HG03097 (cell line): Measurements from ENCODE around the gene PSPH.
A peak's percentile ranks its signal among the peaks of the same experiment; 100 is the strongest.
"Not testable (repeated sequence)": the region's sequence is repeated elsewhere in the genome, so short reads cannot be mapped to it uniquely, and the experiment has no call there.

ENCODE experiments used
- ATAC-seq: cut with Tn5 transposase; IDR thresholded peaks from one replicate; pipeline ENCODE4 v1.9.1; 2021; ENCODE audit not compliant: unreplicated experiment, low FRiP score

The PSPH gene

DNA sequence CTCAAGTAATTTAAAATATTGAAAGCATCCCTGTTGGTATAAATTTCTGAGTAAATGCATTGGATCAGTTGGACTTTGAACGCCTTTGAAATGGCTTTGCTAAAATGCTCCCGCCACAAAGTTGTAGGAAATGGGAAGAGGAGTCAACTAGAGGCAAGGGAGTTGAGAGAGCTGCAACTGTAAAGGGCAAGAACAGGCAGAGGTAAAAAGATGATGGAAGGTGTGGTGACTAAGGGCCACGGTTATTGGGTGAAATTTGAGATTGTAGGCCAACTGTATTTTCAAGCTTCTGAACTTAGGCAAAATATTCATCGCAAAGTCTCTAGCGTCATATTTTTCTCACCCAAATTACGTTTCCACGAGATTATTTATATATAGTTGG lies 12.2 kb upstream of the PSPH start:
- no peak for ATAC-seq

DNA sequence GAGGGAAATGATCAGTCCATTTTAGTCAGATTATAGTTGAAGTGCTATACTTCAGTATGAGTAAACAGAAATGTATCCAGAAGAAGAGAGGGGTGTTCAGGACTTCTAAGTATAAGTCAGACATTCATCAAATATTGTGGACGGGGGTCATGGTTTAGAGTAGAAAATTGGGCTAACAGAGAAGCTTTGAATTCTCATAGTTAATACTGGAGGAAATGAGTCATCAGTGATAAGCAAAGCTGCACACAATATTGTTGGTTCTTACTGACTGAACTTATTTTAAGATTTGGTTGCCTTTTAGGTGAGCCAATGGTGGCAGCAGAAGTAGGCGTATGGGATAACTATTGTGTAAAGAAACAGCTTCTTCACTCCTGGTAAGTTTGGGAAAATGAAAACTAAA lies 11.1 kb upstream of the PSPH start:
- ATAC-seq, result no peak

DNA sequence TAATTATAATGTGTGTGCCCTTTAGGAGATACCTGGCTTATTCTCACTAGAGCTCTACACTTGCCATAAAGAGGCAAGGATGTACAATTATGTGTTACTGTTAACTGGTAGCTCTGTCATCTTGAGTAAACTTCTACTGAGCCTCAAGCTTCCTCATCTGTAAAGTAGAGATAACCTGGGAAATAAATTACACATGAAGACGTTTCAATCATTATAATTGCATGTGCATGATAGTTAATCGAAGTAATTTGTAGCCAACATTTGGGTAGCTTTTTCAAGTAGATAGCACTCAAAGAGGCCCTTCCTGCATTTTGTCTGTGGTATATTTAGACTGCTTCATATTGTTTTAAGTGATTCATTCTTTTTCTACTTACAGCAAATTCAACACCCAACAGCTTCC lies 2.7 kb upstream of the PSPH start:
- ATAC-seq, result no peak

DNA sequence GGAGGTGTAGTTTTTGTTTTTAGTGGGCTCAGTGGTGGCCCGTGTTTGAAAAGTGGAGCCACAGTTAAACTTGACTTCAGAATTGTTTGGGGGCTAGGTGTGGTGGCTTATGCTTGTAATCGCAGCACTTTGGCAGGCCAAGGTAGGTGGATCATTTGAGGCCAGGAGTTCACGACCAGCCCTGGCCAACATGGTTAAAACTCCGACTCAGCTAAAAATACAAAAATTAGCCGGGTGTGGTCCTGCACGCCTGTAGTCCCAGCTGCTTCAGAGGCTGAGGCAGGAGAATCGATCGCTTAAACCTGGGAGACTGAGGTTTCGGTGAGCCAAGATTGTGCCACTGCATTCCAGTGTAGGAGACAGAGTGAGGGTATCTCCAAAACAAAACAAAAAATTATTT lies 2.1 kb upstream of the PSPH start:
- no peak for ATAC-seq

DNA sequence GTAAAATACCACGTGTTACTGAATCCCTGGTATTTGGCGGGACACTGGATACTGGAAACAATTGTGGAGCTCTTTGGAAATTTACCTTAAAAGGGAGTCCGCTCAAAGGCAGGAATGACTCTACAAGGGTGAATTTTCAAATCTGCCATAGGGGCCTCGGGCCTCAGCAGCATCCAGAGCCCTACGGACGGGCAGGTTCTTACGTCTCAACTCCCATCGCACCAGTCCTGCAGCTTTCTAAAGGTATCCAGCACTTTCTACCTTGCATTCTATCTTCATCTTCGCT lies 248 bp downstream of the PSPH start:
- no peak for ATAC-seq

DNA sequence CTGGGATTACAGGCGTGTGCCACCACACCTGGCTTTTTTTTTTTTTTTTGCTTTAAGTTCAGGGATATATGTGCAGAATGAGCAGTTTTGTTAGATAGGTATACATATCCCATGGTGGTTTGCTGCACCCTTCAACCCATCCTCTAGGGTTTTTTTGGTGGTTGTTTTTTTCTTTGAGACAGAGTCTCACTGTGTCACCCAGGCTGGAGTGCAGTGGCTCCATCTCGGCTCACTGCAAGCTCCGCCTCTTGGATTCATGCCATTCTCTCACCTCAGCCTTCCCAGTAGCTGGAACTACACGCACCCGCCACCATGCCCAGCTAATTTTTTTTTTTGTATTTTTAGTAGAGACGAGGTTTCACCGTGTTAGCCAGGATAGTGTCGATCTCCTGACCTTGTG lies 2.5 kb downstream of the PSPH start:
- ATAC-seq, result not testable (repeated sequence)

DNA sequence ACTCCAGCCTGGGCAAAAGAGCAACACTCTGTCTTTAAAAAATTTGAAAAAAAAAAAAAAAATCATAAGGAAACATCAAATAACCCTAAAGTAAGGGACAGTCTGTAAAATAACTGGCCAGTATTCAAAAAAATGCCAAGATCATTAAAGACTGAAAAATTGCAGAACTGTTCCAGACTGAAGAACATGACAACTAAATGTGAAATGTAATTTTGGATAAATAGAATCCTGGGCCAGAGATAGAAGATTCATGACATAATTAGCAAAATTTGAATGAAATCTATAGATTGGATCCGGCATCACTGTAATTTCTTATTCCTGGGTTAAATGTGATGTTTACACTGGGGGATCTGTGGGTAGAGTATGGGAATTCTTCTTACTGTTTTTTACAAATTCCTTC lies 3.0 kb downstream of the PSPH start:
- no peak for ATAC-seq

DNA sequence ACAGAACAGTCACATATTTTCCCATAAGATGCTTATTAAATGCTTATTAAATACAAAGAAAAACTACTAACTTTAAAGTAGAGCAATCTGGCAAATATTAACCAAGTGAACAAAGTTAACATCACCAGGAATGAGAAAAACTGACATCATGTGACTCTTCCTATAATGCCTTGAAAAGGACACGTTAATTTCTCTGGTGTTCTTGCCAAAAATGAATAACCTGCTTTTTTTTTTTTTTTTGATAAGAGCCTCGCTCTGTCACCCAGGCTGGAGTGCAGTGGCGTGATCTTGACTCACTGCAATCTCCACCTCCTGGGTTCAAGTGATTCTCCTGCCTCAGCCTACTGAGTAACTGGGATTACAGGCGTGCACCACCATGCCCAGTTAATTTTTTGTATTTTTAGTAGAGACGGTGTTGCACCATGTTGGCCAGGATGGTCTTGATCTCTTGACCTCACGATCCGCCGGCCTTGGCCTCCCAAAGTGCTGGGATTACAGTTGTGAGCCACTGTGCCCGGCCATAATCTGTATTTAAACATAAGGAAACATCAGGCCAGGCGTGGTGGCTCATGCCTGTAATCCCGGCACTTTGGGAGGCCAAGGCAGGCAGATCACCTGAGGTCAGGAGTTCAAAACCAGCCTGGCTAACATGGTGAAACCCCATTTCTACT lies 3.7 kb downstream of the PSPH start:
- not testable (repeated sequence) for ATAC-seq

DNA sequence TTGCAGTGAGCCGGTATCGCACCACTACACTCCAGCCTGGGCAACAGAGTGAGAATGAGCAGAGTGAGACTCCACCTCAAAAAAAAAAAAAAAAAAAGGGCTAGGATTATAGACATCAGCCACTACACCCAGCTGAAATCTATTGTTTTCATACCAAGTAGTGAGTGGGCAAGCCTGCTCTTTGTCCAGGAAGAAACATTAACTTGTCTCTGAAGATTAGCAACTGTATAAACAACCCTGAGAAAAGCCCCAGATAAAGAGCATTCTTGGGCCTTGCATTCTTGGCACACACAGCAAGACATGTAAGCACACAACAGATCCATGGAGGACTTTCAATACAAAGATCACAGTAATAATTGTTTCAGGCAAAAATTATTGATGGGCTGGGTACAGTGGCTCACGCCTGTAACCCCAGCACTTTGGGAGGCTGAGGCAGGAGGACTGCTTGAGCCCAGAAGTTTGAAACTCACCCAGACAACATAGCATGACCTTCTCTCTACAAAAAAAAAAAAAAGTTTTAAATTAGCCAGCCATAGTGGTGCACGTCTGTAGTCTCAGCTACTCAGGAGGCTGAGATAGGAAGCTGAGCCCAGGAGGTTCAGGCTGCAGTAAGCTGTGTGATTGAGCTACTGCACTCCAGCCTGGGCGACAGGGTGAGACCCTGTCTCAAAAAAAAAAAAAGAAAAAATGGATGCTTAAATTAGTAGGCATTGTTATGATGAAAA lies 4.4 kb downstream of the PSPH start:
- ATAC-seq, result no peak

DNA sequence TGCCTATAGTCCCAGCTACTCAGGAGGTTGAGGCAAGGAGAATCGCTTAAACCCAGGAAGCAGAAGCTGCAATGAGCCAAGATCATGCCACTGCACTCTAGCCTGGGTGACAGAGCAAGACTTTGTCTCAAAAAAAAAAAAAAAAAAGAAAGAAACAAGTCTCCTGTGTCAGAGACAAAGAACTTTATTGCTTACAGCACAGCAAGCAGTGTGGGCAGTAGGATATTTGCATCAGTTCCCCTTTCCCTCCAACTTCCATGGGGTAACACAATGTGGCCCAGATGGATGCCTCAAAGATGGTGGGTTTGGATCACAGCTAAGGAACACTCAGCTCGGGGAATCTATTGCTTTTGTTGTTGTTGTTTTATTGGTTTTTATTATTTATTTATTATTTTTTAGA lies 5.5 kb downstream of the PSPH start:
- ATAC-seq, result not testable (repeated sequence)

DNA sequence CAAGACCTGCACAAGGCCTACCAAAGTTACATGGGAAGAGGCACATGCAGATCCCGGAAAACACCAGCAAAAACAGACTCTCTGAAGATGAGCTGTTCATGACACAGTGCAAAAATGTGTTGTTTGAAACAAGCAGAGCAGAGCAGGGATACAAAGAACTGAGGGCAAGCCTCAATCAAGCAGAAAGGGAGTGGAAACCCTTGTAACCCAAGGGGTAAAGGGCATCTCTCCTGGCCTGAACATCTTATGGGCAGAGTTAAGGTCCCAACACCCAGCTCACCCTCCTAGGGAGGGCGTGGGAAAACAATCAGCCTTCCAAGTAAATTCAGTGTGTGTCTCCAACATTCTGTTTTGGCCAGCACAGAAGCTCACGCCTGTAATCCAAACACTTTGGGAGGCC lies 10.5 kb downstream of the PSPH start:
- ATAC-seq, result no peak

DNA sequence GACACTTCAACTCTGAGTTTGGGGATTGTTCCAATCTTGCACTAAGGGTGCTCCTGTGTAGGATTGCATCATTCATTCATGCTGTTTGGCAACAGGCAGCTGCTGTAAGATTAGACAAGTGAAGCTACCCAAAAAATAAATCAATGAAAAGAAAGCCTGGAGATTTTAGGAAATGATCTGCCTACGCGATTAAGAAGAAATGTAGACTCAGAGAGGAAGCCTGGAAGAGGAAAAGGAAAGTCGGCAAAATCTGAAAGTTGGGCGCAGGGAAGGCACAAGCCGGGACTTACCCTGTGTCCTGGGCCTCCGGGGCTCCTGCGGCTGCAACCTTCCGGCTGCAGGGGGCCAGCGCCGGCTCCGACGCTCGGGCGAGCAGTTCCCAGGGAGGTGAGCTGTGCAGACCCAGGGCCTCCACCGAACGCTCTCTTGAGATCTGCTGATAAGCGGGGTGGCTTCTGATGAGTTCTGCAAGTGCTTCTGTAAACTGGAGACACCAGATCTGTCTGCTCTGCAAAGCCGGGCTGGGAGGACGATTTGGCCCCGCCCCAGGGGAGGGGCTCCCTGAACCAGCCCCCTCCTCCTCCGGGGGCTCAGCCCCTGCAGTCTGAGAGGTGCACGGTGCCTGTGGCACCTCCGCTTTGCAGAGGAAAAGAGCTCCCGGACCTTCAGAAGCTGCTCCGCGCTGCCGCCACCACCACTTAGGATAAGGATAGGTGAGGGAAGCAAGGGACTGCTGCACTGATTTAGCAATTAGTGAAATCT lies 17.4 kb downstream of the PSPH start:
- peak; percentile 97 for ATAC-seq

DNA sequence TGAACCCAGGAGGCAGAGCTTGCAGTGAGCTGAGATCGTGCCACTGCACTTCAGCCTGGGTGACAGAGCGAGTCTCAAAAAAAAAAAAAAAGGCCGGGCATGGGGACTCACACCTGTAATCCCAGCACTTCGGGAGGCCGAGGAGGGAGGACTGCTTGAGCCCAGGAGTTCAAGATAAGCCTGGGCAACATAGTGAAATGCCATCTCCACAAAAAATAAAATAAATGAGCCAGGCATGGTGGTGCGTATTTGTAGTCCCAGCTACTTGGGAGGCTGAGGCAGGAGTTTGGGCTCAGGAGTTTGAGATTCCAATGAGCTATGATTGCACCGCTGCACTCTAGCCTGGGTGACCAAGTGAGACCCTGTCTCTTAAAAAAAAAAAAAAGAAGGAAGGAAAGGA lies 18.7 kb downstream of the PSPH start:
- not testable (repeated sequence) for ATAC-seq

DNA sequence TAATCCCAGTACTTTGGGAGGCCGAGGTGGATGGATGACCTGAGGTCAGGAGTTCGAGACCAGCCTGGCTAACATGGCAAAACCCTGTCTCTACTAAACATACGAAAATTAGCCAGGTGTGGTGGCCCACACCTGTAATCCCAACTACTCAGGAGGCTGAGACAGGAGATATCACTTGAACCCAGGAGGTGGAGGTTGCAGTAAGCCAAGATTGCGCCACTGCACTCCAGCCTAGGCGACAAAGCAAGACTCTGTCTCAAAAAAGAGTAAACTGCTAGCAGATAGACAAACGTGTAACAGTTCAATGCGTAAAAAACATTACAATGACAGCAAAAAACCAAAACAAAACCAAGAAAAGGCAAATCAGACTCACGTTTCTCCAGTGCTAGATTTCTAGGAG lies 19.7 kb downstream of the PSPH start:
- not testable (repeated sequence) for ATAC-seq

DNA sequence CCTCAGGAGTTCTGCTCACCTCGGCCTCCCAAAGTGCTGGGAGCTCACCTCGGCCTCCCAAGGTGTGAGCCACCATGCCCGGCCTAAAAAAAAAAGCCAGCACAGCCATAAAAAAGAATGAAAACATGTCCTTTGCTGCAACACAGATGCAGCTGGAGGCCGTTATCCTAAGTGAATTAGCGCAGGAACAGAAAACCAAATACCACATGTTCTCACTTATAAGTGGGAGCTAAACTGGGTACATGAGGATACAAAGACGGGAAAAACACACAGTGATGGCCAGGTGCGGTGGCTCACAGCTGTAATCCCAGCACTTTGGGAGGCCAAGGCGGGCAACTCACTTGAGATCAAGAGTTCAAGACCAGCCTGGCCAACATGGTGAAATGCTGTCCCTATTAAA lies 20.9 kb downstream of the PSPH start:
- no peak for ATAC-seq

DNA sequence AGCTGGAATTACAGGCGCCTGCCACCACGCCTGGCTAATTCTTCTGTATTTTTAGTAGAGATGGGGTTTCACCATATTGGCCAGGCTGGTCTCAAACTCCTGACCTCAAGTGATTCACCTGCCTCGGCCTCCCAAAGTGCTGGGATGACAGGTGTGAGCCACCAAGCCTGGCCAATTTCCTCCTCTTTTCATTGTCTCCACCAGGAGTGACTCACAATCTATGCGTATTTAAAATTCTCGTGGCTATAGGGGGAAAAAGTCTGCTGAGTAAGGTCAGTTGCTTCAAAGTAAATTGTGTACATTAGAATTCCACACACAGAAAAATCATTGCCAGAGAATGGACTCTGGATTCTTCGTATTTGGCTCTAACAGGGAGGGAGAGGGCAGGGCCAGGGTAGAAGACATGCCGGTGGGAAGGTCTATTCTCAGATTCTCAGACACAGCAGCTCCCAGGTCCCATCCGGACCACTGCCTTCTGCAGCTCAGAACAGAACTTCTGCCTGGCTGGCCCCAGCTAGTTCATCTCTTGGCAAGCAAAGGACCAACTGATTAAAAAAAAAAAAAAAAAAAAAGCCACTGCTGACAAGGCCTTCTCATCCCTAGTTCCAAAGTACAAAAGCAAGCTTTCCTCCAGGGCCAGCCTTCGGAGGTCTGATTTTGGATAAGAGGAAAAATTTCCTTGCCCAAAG lies 22.2 kb downstream of the PSPH start:
- ATAC-seq, result no peak

DNA sequence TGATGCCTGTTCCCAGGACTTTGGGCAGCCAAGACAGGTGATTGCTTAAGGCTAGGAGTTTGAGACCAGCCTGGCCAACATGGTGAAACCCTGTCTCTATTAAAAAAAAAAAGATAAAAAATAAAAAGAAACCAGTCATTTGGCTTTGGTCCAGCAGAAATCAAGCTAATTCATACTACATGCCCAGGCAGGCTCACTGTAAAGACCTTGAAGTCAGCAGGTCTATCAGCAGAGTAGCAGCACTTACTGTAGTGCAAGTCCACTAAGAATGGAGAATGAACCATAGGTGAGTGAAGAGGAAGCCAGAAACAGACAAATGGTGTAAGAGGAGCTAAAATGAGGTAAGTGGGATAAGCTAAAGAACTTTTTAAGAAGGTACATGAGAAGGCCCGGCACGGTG lies 24.7 kb downstream of the PSPH start:
- no peak for ATAC-seq

DNA sequence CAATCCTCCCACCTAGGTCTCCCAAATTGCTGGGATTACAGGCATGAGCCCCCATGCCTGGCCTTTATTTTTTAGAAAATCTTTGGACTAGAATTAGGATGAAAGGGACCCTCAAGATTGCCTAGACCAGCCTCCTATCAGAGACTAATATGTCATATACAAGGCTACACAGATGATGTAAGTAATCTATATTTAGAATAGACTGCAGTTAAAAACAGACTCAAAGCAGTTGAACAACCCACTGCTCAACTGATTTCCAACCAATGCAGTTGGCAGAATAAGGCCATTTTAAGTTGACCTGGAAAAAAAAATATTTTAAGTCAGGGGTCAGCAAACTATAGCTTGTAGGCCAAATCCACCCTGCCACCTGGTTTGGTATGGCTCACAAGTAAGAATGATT lies 27.7 kb downstream of the PSPH start:
- ATAC-seq, result no peak

DNA sequence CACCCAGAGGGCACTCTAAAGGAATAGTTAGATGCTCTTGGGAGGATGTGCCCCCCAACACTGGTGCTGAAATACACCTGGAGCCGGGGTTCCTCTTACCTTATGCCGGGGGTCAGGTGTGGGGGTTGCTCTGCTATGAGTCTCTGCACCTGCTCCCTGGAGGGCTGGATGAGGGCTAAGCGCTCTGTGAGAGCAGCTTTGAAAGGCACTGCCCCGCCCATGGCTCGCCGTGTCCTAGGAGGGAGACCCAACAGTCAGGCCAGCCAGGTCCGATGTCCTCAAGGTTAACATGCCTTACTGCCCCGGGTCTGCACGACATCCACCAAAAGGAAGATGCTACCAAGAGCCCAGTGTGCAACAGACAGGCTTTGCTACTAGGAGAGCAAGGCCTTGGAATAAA lies 31.7 kb downstream of the PSPH start:
- no peak for ATAC-seq

DNA sequence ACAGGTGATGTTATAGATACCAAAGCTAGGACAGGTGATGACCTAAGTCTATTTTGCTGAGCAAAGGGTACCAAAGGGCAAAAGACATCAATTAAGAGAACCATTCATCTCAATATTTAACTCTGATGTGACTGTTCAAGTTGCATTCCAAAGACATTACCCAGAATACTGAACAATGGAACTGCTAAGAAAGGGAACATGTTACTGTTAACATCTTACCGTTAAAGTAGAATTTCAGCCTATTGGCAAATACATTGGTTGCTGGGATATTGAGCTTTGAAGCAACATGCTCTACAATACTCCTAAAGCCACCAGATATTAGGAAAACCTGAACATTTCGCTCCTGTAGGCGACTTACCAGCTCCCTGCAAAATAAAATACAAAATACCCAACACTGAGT lies 34.2 kb downstream of the PSPH start:
- not testable (repeated sequence) for ATAC-seq

DNA sequence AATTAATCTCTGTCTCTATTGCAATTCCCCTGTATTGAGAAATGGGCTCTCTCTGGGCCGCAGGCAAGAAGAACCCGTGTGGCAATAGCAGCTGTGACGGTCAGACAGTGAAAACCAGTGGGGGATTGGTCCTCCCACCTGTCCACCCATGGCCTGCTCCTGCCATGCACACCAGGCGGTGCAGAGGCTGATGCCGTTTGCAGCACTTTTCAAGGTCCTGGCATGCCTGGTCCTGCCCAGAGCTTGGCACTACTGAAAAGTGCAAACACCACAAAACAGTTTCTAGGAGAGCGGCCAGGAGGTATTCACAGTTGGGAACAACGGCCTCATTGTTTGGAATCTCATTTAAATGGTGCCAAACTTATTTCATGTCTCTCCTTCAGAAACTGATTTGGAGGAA lies 41.5 kb downstream of the PSPH start:
- no peak for ATAC-seq
